Heart left ventricle (tissue), 13 donors: Measurements from ENCODE around the gene ZEB2.

Experiments used
- POLR2A ChIP-seq, 2 donors: fragments of 450-650 bp; IDR thresholded peaks; one replicate each; pipeline ENCODE4 v1.6.1; 2017; ENCODE audit warnings: antibody characterized with exemption in 2 of 2, mild to moderate bottlenecking in 2 of 2, moderate library complexity in 2 of 2
- TF ChIP-seq, protein P1 (sequence below), 12 donors: fragments of 200-600 bp; sonication (generic) in 4 of 12; IDR thresholded peaks; one replicate each; pipeline versions ENCODE4 v1.5.0 to v1.8.0; 2018 to 2022; ENCODE audit warnings: antibody characterized with exemption in 12 of 12, mild to moderate bottlenecking in 5 of 12
- donor health status: ischemic (EF 13 %, LVEDD 7.1; RV severe dilation, severe dysfunction).
- donor health status: DM: no; HTN: yes; CAD: no.
- donor health status: DM: no; HTN: no; CAD: no.
- donor health status: ischemic (EF 25% LVEDD 6.9; RV normal size, moderate dysfunction).
- donor health status: ischemic (EF 25% LVEDD 5.7; RV mildly dilated, moderate dysfunction).
- donor health status: ischemic (EF 35%, LVEDD 5.7; RV mildly dilated, moderate dysfunction).
- donor health status: nonischemic (EF 11% LVEDD 7.7; RV severe dilation, severe dysfunction).
- donor health status: DM: yes; HTN: yes; CAD: no.
- donor health status: PGD.
- donor health status: ischemic (EF 29% LVEDD 5.4; RV normal size, mild dysfunction).
- donor health status: nonischemic (EF 23%, LVEDD 6.1; RV moderate dilation, normal function).

DNA sequence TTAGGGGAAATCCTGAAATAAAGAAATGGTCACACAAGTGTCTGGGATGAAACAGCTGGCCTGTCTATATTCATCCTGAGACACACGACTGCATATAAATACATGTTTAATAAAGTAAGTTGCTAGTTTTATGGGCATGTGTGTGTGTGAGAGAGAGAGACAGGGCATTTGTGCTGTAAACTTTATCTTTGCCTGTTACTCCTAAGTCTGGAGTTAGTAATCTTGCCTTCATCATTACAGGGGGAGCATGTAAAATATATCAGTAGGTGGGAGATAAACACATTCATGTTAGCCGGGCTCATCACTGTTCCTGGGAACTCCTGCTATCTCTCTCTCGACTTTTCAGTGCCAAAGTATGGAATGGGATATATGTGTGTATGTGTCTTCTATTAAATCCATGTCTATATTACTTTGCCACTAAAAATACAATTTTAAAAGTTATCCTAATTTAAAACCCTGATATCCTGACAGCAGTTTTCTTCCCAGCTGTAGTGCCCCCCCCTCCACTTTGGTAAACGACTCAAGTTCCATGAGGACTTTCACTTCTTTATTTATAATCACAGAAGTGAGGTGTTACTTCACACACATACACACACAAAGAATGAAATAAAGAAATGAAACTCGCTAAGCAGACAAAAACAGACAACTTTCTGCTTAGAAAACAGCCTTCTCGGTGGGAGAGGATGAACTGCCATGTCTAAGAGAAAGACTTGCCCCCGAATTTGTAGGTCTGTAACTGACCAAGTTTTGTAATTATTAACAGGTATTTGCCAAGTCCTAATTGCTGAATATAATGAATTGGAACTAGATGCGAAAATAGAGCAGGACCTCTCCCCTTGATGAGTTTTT is 947 bp downstream of the ZEB2 start:
- TF ChIP-seq POLR2A (IDR thresholded peaks at IDR 0.05): no peak
- TF ChIP-seq, protein P1, sequence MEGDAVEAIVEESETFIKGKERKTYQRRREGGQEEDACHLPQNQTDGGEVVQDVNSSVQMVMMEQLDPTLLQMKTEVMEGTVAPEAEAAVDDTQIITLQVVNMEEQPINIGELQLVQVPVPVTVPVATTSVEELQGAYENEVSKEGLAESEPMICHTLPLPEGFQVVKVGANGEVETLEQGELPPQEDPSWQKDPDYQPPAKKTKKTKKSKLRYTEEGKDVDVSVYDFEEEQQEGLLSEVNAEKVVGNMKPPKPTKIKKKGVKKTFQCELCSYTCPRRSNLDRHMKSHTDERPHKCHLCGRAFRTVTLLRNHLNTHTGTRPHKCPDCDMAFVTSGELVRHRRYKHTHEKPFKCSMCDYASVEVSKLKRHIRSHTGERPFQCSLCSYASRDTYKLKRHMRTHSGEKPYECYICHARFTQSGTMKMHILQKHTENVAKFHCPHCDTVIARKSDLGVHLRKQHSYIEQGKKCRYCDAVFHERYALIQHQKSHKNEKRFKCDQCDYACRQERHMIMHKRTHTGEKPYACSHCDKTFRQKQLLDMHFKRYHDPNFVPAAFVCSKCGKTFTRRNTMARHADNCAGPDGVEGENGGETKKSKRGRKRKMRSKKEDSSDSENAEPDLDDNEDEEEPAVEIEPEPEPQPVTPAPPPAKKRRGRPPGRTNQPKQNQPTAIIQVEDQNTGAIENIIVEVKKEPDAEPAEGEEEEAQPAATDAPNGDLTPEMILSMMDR (IDR thresholded peaks at IDR 0.05): no peak
